H1 (cell line): ENCODE results near the gene COL8A2. TPM values are rescaled to one million over a fixed set of nuclear protein-coding genes. Genes with fewer than 3 reads are reported as not detected.

Experiments used
- CTCF ChIA-PET: fragments of 300-600 bp; sonication (Branson Sonifier 250); formaldehyde crosslinking; loops from one replicate; lab custom pipeline; 2021; ENCODE audit not compliant: partially characterized antibody; lab: Charles Lee
- POLR2A ChIA-PET: fragments of 300-600 bp; sonication (Branson Sonifier 250); formaldehyde crosslinking; loops from one replicate; lab custom pipeline; 2021; ENCODE audit warnings: inconsistent platforms; ENCODE audit not compliant: partially characterized antibody; lab: Charles Lee
- DNase-seq, 2 experiments: peaks; one replicate each; pipeline versions ENCODE4 v3.0.0 to v3.0.0-alpha.2; 2010 to 2022; ENCODE audit warnings: low spot score in 2 of 2, low read depth in 1 of 2, mixed read lengths in 1 of 2
- FAIRE-seq: peaks from 2 replicates; lab custom pipeline; 2011; peaks lifted over from hg19 to GRCh38; lab: Jason Lieb, UNC
- H2AFZ ChIP-seq: 2 replicates; pipeline ENCODE4 v1.8.1; 2012; ENCODE audit warnings: low read length, inconsistent platforms
- H2AK5ac ChIP-seq: 2 replicates; pipeline ENCODE4 v1.6.1; 2013; ENCODE audit warnings: low read depth, low read length
- H2BK120ac ChIP-seq: replicated peaks from 2 replicates; pipeline ENCODE3; 2013; ENCODE audit warnings: low read depth, low read length, inconsistent platforms
- H2BK12ac ChIP-seq: 2 replicates; pipeline ENCODE4 v1.6.1; 2013; ENCODE audit warnings: low read depth, low read length
- H2BK15ac ChIP-seq: 2 replicates; pipeline ENCODE4 v1.6.1; 2013; ENCODE audit warnings: low read length
- H2BK20ac ChIP-seq: 2 replicates; pipeline ENCODE4 v1.6.1; 2013; ENCODE audit warnings: low read length
- H2BK5ac ChIP-seq: 2 replicates; pipeline ENCODE4 v1.6.1; 2013; ENCODE audit warnings: low read depth, low read length
- H3K14ac ChIP-seq: 2 replicates; pipeline ENCODE4 v1.6.1; 2013; ENCODE audit warnings: inconsistent platforms; ENCODE audit not compliant: insufficient read length
- H3K18ac ChIP-seq: 2 replicates; pipeline ENCODE4 v1.6.1; 2013; ENCODE audit warnings: low read length; ENCODE audit errors: extremely low read depth
- H3K23ac ChIP-seq: 2 replicates; pipeline ENCODE4 v1.6.1; 2013; ENCODE audit warnings: inconsistent platforms; ENCODE audit not compliant: insufficient read length
- H3K23me2 ChIP-seq: 2 replicates; pipeline ENCODE4 v1.6.1; 2013; ENCODE audit warnings: low read depth, low read length
- H3K27ac ChIP-seq: 2 replicates; pipeline ENCODE4 v1.6.1; 2011; ENCODE audit warnings: low read depth, low read length, inconsistent platforms
- H3K27me3 ChIP-seq, 4 experiments: replicated peaks in 1 of 4; 1 replicate in 1 of 4; 2 replicates in 3 of 4; pipeline versions ENCODE4 v1.6.1 to v1.8.1; 2011 to 2013; ENCODE audit warnings: low read length in 3 of 4, mild to moderate bottlenecking in 3 of 4, inconsistent platforms in 2 of 4, mixed read lengths in 2 of 4, moderate library complexity in 1 of 4; ENCODE audit not compliant: control insufficient read depth in 3 of 4, insufficient read depth in 3 of 4; ENCODE audit errors: extremely low read depth in 1 of 4
- H3K36me3 ChIP-seq, 4 experiments: 2 replicates each; pipeline versions ENCODE4 v1.6.1 to v1.8.1; 2011 to 2013; ENCODE audit warnings: mild to moderate bottlenecking in 4 of 4, low read length in 3 of 4, moderate library complexity in 2 of 4, control low read depth in 1 of 4, inconsistent platforms in 1 of 4; ENCODE audit not compliant: insufficient read depth in 4 of 4, control insufficient read depth in 2 of 4
- H3K4ac ChIP-seq: replicated peaks from 2 replicates; pipeline ENCODE3; 2013; ENCODE audit warnings: low read length, low read depth, mixed read lengths, inconsistent platforms; ENCODE audit not compliant: insufficient read length
- H3K4me1 ChIP-seq, 4 experiments: replicated peaks in 1 of 4; 1 replicate in 1 of 4; 2 replicates in 3 of 4; pipeline versions ENCODE4 v1.6.1 to v1.8.1; 2011 to 2013; ENCODE audit warnings: low read length in 3 of 4, inconsistent platforms in 2 of 4, mixed read lengths in 1 of 4; ENCODE audit not compliant: insufficient read depth in 4 of 4, control insufficient read depth in 3 of 4
- H3K4me2 ChIP-seq, 2 experiments: 2 replicates each; pipeline versions ENCODE4 v1.6.1 to v1.8.1; 2011 to 2013; ENCODE audit warnings: low read depth in 2 of 2, low read length in 2 of 2, control low read depth in 1 of 2, inconsistent platforms in 1 of 2, mild to moderate bottlenecking in 1 of 2; ENCODE audit not compliant: insufficient read depth in 1 of 2
- H3K4me3 ChIP-seq, 4 experiments: fragments of 200-600, 300-600 bp in 1 of 4; sonication (generic), shearing (Covaris generic), sonication (Bioruptor Twin) in 1 of 4; 2 replicates each; pipeline versions ENCODE4 v1.5.1 to v1.8.1; 2011 to 2016; ENCODE audit warnings: low read length in 4 of 4, low read depth in 3 of 4, control low read depth in 2 of 4, inconsistent platforms in 2 of 4, mild to moderate bottlenecking in 2 of 4, mixed read lengths in 1 of 4, moderate library complexity in 1 of 4; ENCODE audit not compliant: insufficient read depth in 2 of 4; ENCODE audit errors: extremely low read depth in 1 of 4
- H3K56ac ChIP-seq: replicated peaks from 2 replicates; pipeline ENCODE3; 2013; ENCODE audit warnings: low read depth, mild to moderate bottlenecking, mixed read lengths, low read length, inconsistent platforms; ENCODE audit not compliant: insufficient read length
- H3K79me1 ChIP-seq: 2 replicates; pipeline ENCODE4 v1.6.1; 2013; ENCODE audit warnings: low read depth, low read length, control low read depth
- H3K79me2 ChIP-seq, 2 experiments: 2 replicates each; pipeline versions ENCODE4 v1.6.1 to v1.8.1; 2012 to 2013; ENCODE audit warnings: low read length in 2 of 2, mild to moderate bottlenecking in 2 of 2, inconsistent platforms in 1 of 2; ENCODE audit not compliant: insufficient read depth in 2 of 2, control insufficient read depth in 1 of 2
- H3K9ac ChIP-seq, 4 experiments: replicated peaks in 1 of 4; 1 replicate in 1 of 4; 2 replicates in 3 of 4; pipeline versions ENCODE4 v1.6.1 to v1.8.1; 2011 to 2013; ENCODE audit warnings: low read depth in 3 of 4, low read length in 3 of 4, control low read depth in 2 of 4, mild to moderate bottlenecking in 2 of 4, moderate library complexity in 2 of 4, inconsistent platforms in 1 of 4; ENCODE audit errors: extremely low read depth in 1 of 4
- H3K9me3 ChIP-seq, 2 experiments: 2 replicates each; pipeline versions ENCODE4 v1.6.1 to v1.8.1; 2012 to 2013; ENCODE audit warnings: mild to moderate bottlenecking in 2 of 2, moderate library complexity in 2 of 2, control low read depth in 1 of 2, inconsistent platforms in 1 of 2, low read depth in 1 of 2, low read length in 1 of 2, mixed read lengths in 1 of 2; ENCODE audit not compliant: insufficient read depth in 2 of 2
- H4K20me1 ChIP-seq, 2 experiments: replicated peaks in 1 of 2; 2 replicates each; pipeline versions ENCODE3 to v1.8.1; 2011 to 2013; ENCODE audit warnings: inconsistent platforms in 2 of 2, low read length in 2 of 2, mild to moderate bottlenecking in 1 of 2; ENCODE audit not compliant: insufficient read depth in 2 of 2, control insufficient read depth in 1 of 2
- H4K5ac ChIP-seq: 2 replicates; pipeline ENCODE4 v1.6.1; 2013; ENCODE audit warnings: low read length, low read depth, mixed read lengths, inconsistent platforms; ENCODE audit not compliant: insufficient read length
- H4K8ac ChIP-seq: 2 replicates; pipeline ENCODE4 v1.8.0; 2013; ENCODE audit warnings: mild to moderate bottlenecking, moderate library complexity, low read length, inconsistent platforms; ENCODE audit not compliant: insufficient read depth; ENCODE audit errors: extremely low read depth
- H4K91ac ChIP-seq: replicated peaks from 2 replicates; pipeline ENCODE3; 2013; ENCODE audit warnings: low read length, mixed read lengths, inconsistent platforms; ENCODE audit not compliant: insufficient read length
- BCL11A ChIP-seq, 2 experiments: IDR thresholded peaks; one replicate each; pipeline ENCODE4 v1.6.1; 2011; ENCODE audit warnings: low read depth in 2 of 2, low read length in 2 of 2, mild to moderate bottlenecking in 2 of 2
- CBX5 ChIP-seq: fragments of 300-800, 300-1000 bp; sonication (generic); IDR thresholded peaks from 2 replicates; pipeline ENCODE4 v1.7.1; 2016; ENCODE audit warnings: antibody characterized with exemption, low read length, low read depth
- EP300 ChIP-seq, 2 experiments: IDR thresholded peaks; 1 replicate in 1 of 2; 2 replicates in 1 of 2; pipeline ENCODE4 v1.6.1; 2011 to 2012; ENCODE audit warnings: low read depth in 2 of 2, low read length in 2 of 2, mild to moderate bottlenecking in 2 of 2, borderline replicate concordance in 1 of 2, inconsistent platforms in 1 of 2, moderate library complexity in 1 of 2
- HDAC2 ChIP-seq, 2 experiments: fragments of 300-600 bp in 1 of 2; sonication (generic) in 1 of 2; IDR thresholded peaks; 2 replicates each; pipeline ENCODE4 v1.6.1; 2011 to 2012; ENCODE audit warnings: low read depth in 2 of 2, low read length in 2 of 2, mild to moderate bottlenecking in 2 of 2, moderate library complexity in 2 of 2, borderline replicate concordance in 1 of 2, inconsistent platforms in 1 of 2
- HDAC6 ChIP-seq: IDR thresholded peaks from one replicate; pipeline ENCODE4 v1.7.1; 2012; ENCODE audit warnings: low read depth, mild to moderate bottlenecking, inconsistent platforms, low read length, moderate library complexity
- JUND ChIP-seq: IDR thresholded peaks from 2 replicates; pipeline ENCODE4 v1.6.1; 2011; ENCODE audit warnings: mild to moderate bottlenecking, improper control_type of control experiment, low read length
- KDM4A ChIP-seq: IDR thresholded peaks from one replicate; pipeline ENCODE4 v1.7.1; 2012; ENCODE audit warnings: low read depth, mild to moderate bottlenecking, moderate library complexity, low read length, inconsistent platforms; ENCODE audit not compliant: severe bottlenecking
- RNF2 ChIP-seq: fragments of 200-900, 300-1000 bp; sonication (generic); IDR thresholded peaks from 2 replicates; pipeline ENCODE4 v1.7.1; 2016; ENCODE audit warnings: borderline replicate concordance, low read depth, mild to moderate bottlenecking, antibody characterized with exemption, low read length; ENCODE audit not compliant: poor library complexity, severe bottlenecking; ENCODE audit errors: missing control alignments
- RXRA ChIP-seq: IDR thresholded peaks from 2 replicates; pipeline ENCODE4 v1.6.1; 2011; ENCODE audit warnings: low read depth, mild to moderate bottlenecking, low read length, moderate library complexity; ENCODE audit not compliant: insufficient read depth
- SIX5 ChIP-seq: IDR thresholded peaks from 2 replicates; pipeline ENCODE4 v1.6.1; 2011; ENCODE audit warnings: mild to moderate bottlenecking, low read depth, low read length
- TCF12 ChIP-seq: IDR thresholded peaks from 2 replicates; pipeline ENCODE4 v1.6.1; 2011; ENCODE audit warnings: low read depth, mild to moderate bottlenecking, low read length
- WGBS, 2 experiments: shearing (Covaris generic) in 1 of 2; methylation state at CpG; one replicate each; pipeline versions ENCODE4 v1.1.6 to v1.1.7; 2013 to 2015; ENCODE audit warnings: low lambda C conversion rate in 2 of 2, mixed read lengths in 2 of 2, inconsistent platforms in 1 of 2, low coverage in 1 of 2, missing lambda C conversion rate in 1 of 2; ENCODE audit not compliant: insufficient replicate concordance in 2 of 2, insufficient coverage in 1 of 2, insufficient read length in 1 of 2; ENCODE audit errors: extremely low coverage in 1 of 2, missing lambda C conversion rate in 1 of 2; 5-methylcytosine and 5-hydroxymethylcytosine counted together
- polyA plus RNA-seq, 7 experiments: library from polyadenylated mRNA; depleted of rRNA in 3 of 7; stranded (reverse) in 5 of 7; unstranded in 2 of 7; fragments of >200 nt in 5 of 7; fragments of 200-250 nt in 2 of 7; gene quantifications; 1 replicate in 5 of 7; 2 replicates in 1 of 7; 4 replicates in 1 of 7; pipeline versions ENCODE4 v1.2.1 to v1.2.3, GENCODE V29; 2011 to 2013; ENCODE audit warnings: missing spikeins in 2 of 7, mixed read lengths in 2 of 7
- total RNA-seq: library from RNA; stranded (reverse); fragmentation: NEBNext Ultra II Directional; extraction: Animal tissue kit (Norgen Biotek cat#: 25700); gene quantifications from 2 replicates; pipeline ENCODE4 v1.2.1, GENCODE V29; 2021

The COL8A2 gene
- total and polyA plus RNA-seq, 2 of the 8 experiments (the other 6 are each of a cell fraction or from before 2014, with no cell fraction given), result 2.1 to 2.8 TPM

- H2BK120ac ChIP-seq, result no peak overlapping the region
- no peak overlapping the region for H2BK12ac ChIP-seq
- no peak overlapping the region for H3K4ac ChIP-seq
- WGBS, 2 experiments, result 93% methylated on average over 5 of the region's 5 CpGs; no CpG with 5 or more reads in 1 of the 2 experiments
- H2BK5ac ChIP-seq, result no peak overlapping the region
- POLR2A ChIA-PET, result no interaction called here
- no peaks in the 10 kb centered on the region for H4K20me1 ChIP-seq
- no peak overlapping the region for H3K4me2 ChIP-seq
- H3K18ac ChIP-seq, result no peak overlapping the region
- TF ChIP-seq EP300 (IDR thresholded peaks at IDR 0.05; ENCODE audit: borderline replicate concordance in 1 of 2, low read depth in 2 of 2, low read length in 2 of 2) (no peak), JUND (no peak), KDM4A (no peak), CBX5 (no peak), SIX5 (no peak), BCL11A (IDR thresholded peaks at IDR 0.05; ENCODE audit: low read depth in 2 of 2, low read length in 2 of 2) (no peak), RXRA (no peak), HDAC2 (IDR thresholded peaks at IDR 0.05; ENCODE audit: borderline replicate concordance in 1 of 2, low read depth in 2 of 2, low read length in 2 of 2) (no peak), HDAC6 (no peak), TCF12 (no peak), RNF2 (no peak)
- H2AFZ ChIP-seq, result no peak overlapping the region
- CTCF ChIA-PET, result no interaction called here
- H3K14ac ChIP-seq, result no peak overlapping the region
- H2BK15ac ChIP-seq, result no peak overlapping the region
- no peak for DNase-seq
- no peak overlapping the region for H4K91ac ChIP-seq
- peak; percentile 42 for FAIRE-seq
- H2AK5ac ChIP-seq, result no peak overlapping the region
- no peak overlapping the region for H4K8ac ChIP-seq
- H3K9ac ChIP-seq, result no peak overlapping the region
- no peaks in the 10 kb centered on the region for H3K27me3 ChIP-seq
- no peaks in the 10 kb centered on the region for H3K23me2 ChIP-seq
- no peak overlapping the region for H3K4me3 ChIP-seq
- no peak overlapping the region for H3K56ac ChIP-seq
- no peak overlapping the region for H3K27ac ChIP-seq
- H3K36me3 ChIP-seq, result peaks cover 0 to 5% (median 1%) of the 10 kb centered on the region in 4 experiments; a peak in 1 of 8 replicates
- no peak overlapping the region for H2BK20ac ChIP-seq
- H3K79me2 ChIP-seq, result no peaks in the 10 kb centered on the region
- no peaks in the 10 kb centered on the region for H3K9me3 ChIP-seq
- no peak overlapping the region for H3K23ac ChIP-seq
- H4K5ac ChIP-seq, result no peak overlapping the region
- no peaks in the 10 kb centered on the region for H3K4me1 ChIP-seq
- no peaks in the 10 kb centered on the region for H3K79me1 ChIP-seq
Measured at GRCh38 chr1:36055706-36056105, 69.3 kb downstream of the COL8A2 start.
